K562 (cell line): Measurements from ENCODE around the gene CDKN2B-AS1. TPM values are rescaled to one million over a fixed set of nuclear protein-coding genes. Genes with fewer than 3 reads are reported as not detected.

ENCODE experiments used
- ATAC-seq: fragments of 200-7000 bp; cut with Tn5 transposase; 3 replicates; pipeline ENCODE4 v1.9.1; 2020; ENCODE audit warnings: moderate library complexity
- BruUV-seq: library from RNA; stranded (reverse); fragments of 400-500 nt; replicated peaks from 2 replicates; lab custom pipeline; 2021; lab: Mats Ljungman, UMichigan
- CTCF ChIA-PET: fragments of 300-600 bp; formaldehyde crosslinking; extraction: SDS; loops from one replicate; lab custom pipeline; 2021; ENCODE audit warnings: low intra/inter-chr PET ratio; lab: Yijun Ruan, JAX
- POLR2A ChIA-PET: fragments of 300-600, 350-650 bp; sonication (Branson Sonifier 250); formaldehyde crosslinking; extraction: SDS; loops from one replicate; lab custom pipeline; 2021; ENCODE audit warnings: antibody characterized with exemption, inconsistent platforms; lab: Yijun Ruan, JAX
- DNase-seq, 4 experiments: peaks; one replicate each; pipeline versions ENCODE4 v3.0.0 to v3.0.0-alpha.2; 2011 to 2018; ENCODE audit warnings: low spot score in 3 of 4, mixed read lengths in 3 of 4; ENCODE audit errors: extremely low read depth in 1 of 4
- FAIRE-seq: peaks from 2 replicates; lab custom pipeline; 2011; peaks lifted over from hg19 to GRCh38; lab: Jason Lieb, UNC
- H2AFZ ChIP-seq: 2 replicates; pipeline ENCODE4 v1.6.0; 2011; ENCODE audit warnings: low read depth, low read length, control low read depth, inconsistent platforms
- H3K27ac ChIP-seq: fragments of 200-600 bp; 3 replicates; pipeline ENCODE4 v1.8.0; 2011; ENCODE audit warnings: low read depth, mild to moderate bottlenecking, control low read depth, inconsistent platforms, low read length, moderate library complexity, mixed read lengths; ENCODE audit errors: extremely low read depth
- H3K27me3 ChIP-seq, 2 experiments: fragments of 300-600 bp in 1 of 2; 2 replicates in 1 of 2; 3 replicates in 1 of 2; pipeline versions ENCODE4 v1.6.0 to v1.8.0; 2011; ENCODE audit warnings: inconsistent platforms in 2 of 2, low read length in 2 of 2, mild to moderate bottlenecking in 1 of 2, mixed read lengths in 1 of 2, moderate library complexity in 1 of 2; ENCODE audit not compliant: control insufficient read depth in 2 of 2, insufficient read depth in 2 of 2
- H3K36me3 ChIP-seq: fragments of 300-600 bp; 3 replicates; pipeline ENCODE4 v1.8.0; 2011; ENCODE audit warnings: mild to moderate bottlenecking, low read length, inconsistent platforms; ENCODE audit not compliant: control insufficient read depth, insufficient read depth
- H3K4me1 ChIP-seq, 2 experiments: fragments of 200-600 bp in 1 of 2; replicated peaks in 1 of 2; 2 replicates in 1 of 2; 3 replicates in 1 of 2; pipeline versions ENCODE4 v1.5.1 to v1.8.0; 2011; ENCODE audit warnings: inconsistent platforms in 2 of 2, low read length in 2 of 2, mild to moderate bottlenecking in 1 of 2, mixed read lengths in 1 of 2, moderate library complexity in 1 of 2; ENCODE audit not compliant: control insufficient read depth in 2 of 2, insufficient read depth in 2 of 2
- H3K4me2 ChIP-seq: 2 replicates; pipeline ENCODE4 v1.6.1; 2011; ENCODE audit warnings: low read length, control low read depth, inconsistent platforms, mixed read lengths; ENCODE audit not compliant: insufficient read depth
- H3K4me3 ChIP-seq: fragments of 200-600 bp; sonication (generic), shearing (Covaris generic); 2 replicates; pipeline ENCODE4 v1.5.1; 2016; ENCODE audit warnings: control low read depth, inconsistent platforms
- H3K79me2 ChIP-seq: fragments of 200-600 bp; 3 replicates; pipeline ENCODE4 v1.8.0; 2011; ENCODE audit warnings: low read length, inconsistent platforms; ENCODE audit not compliant: control insufficient read depth, insufficient read depth
- H3K9ac ChIP-seq, 2 experiments: 2 replicates each; pipeline versions ENCODE4 v1.6.0 to v1.6.1; 2011; ENCODE audit warnings: low read depth in 2 of 2, low read length in 2 of 2, control low read depth in 1 of 2, inconsistent platforms in 1 of 2, mild to moderate bottlenecking in 1 of 2, mixed read lengths in 1 of 2; ENCODE audit not compliant: insufficient read depth in 1 of 2
- H3K9me1 ChIP-seq: one replicate; pipeline ENCODE4 v1.6.0; 2011; ENCODE audit warnings: inconsistent platforms, mild to moderate bottlenecking, low read length, moderate library complexity; ENCODE audit not compliant: control insufficient read depth, insufficient read depth
- H3K9me3 ChIP-seq: replicated peaks from 2 replicates; pipeline ENCODE4 v1.5.1; 2011; ENCODE audit warnings: low read depth, low read length, inconsistent platforms; ENCODE audit not compliant: control insufficient read depth, insufficient read depth
- H4K20me1 ChIP-seq: replicated peaks from 2 replicates; pipeline ENCODE4 v1.6.1; 2011; ENCODE audit warnings: low read length, inconsistent platforms, mixed read lengths; ENCODE audit not compliant: control insufficient read depth, insufficient read depth
- LCOR ChIP-seq: sonication (generic); formaldehyde crosslinking; IDR thresholded peaks from 2 replicates; pipeline ENCODE4 v1.8.0; 2022; ENCODE audit warnings: mild to moderate bottlenecking, missing genetic modification reagents
- NCOA6 ChIP-seq: fragments of 450-650 bp; IDR thresholded peaks from 2 replicates; pipeline ENCODE4 v1.6.1; 2017; ENCODE audit warnings: mild to moderate bottlenecking
- REST ChIP-seq, 2 experiments: fragments of 450-650 bp; formaldehyde crosslinking in 1 of 2; IDR thresholded peaks; 2 replicates each; pipeline versions ENCODE4 v1.4.0 to v1.6.1; 2014 to 2020; ENCODE audit warnings: mild to moderate bottlenecking in 2 of 2, borderline replicate concordance in 1 of 2, low read depth in 1 of 2
- WGBS: fragments of 100-300 bp; shearing (Covaris generic); methylation state at CpG from one replicate; pipeline ENCODE4 v1.1.6; 2016; ENCODE audit warnings: low coverage, mixed read lengths; ENCODE audit not compliant: insufficient coverage; ENCODE audit errors: missing lambda C conversion rate; 5-methylcytosine and 5-hydroxymethylcytosine counted together
- in situ Hi-C: fragments of 300-500 bp; cut with MboI; formaldehyde crosslinking; loops from 4 replicates; pipeline ENCODE4 v1.15.0; 2018; ENCODE audit warnings: inconsistent platforms, mixed read lengths
- intact Hi-C: fragments of 100-400 bp; cut with micrococcal nuclease; formaldehyde crosslinking; loops from 2 replicates; pipeline ENCODE4 v1.14.2; 2022
- polyA plus RNA-seq, 8 experiments: library from polyadenylated mRNA; depleted of rRNA in 4 of 8; stranded (reverse) in 5 of 8; unstranded in 3 of 8; fragments of >200 nt; fragmentation: Nextera tagmentation in 2 of 8; fragmentation: Illumina TruSeq in 1 of 8; extraction: Ambion mirVana in 2 of 8; extraction: Trizol in 1 of 8; gene quantifications; 2 replicates each; pipeline versions ENCODE4 v1.2.1 to v1.2.3, GENCODE V29; 2011 to 2014; ENCODE audit warnings: inconsistent platforms in 1 of 8, missing spikeins in 1 of 8
- total RNA-seq, 7 experiments: library from RNA; depleted of rRNA in 6 of 7; stranded (reverse); fragments of >200 nt in 6 of 7; fragmentation: Illumina TruSeq in 2 of 7; extraction: Trizol in 2 of 7; gene quantifications; 2 replicates each; pipeline versions ENCODE4 v1.2.1 to v1.2.3, GENCODE V29; 2011 to 2021; ENCODE audit warnings: low replicate concordance in 1 of 7
- TF ChIP-seq, protein P1 (sequence below): fragments of 250-450 bp; sonication (Bioruptor Pico); IDR thresholded peaks from 2 replicates; pipeline ENCODE4 v1.5.0; 2020; ENCODE audit warnings: mild to moderate bottlenecking, borderline replicate concordance

Gene CDKN2B-AS1
- total and polyA plus RNA-seq, 9 of the 15 experiments (the other 6 are each of a cell fraction or from before 2014, with no cell fraction given), result not detected

DNA sequence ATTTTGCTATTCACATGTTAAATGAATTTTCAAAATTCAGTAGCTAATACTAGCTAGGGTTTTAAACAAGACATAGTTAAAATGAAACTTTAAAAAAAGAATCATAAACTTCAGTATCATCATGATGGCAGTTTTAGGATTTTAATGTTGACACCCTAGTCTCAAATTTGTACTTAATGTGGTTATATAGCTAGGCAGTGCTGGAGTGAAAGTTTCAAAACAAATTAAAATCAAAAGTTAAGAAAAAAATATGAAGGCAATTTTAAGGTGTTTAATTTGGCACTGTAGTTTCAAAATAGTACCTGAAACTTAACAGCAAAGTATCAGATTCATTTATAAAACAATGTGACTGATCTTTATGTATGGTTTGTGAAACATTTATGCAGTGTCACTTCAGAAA is 33.8 kb downstream of the CDKN2B-AS1 start (continued):
- TF ChIP-seq REST (IDR thresholded peaks at IDR 0.05; ENCODE audit: borderline replicate concordance) (no peak), REST (CRISPR knock-in tag; IDR thresholded peaks at IDR 0.05; ENCODE audit: low read depth) (no peak)

DNA sequence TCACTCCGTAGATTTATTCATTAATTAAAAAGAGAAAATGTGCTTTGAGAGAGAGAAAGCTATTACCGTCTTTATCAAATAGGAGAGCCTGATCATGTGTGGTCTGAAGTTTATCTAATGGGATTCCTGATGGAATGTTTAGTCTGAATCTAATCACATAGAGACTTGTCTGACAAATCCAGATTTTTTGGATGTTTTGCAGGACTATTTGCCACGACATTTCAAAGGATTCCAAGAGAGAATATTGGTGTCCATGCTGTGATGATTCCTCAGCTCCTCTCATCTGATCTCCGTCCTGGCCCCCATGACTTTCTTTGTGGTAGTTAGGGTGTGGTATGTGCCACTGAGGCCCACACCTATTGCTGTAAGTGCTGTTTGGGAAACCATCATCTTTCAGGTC is 34.6 kb downstream of the CDKN2B-AS1 start:
- in situ Hi-C loops, result no loop called here
- ATAC-seq, result no peak

More for the DNA sequence above, 34.6 kb downstream of the CDKN2B-AS1 start:
- POLR2A ChIA-PET, result no interaction called here
- no peaks in the 10 kb centered on the region for H3K79me2 ChIP-seq
- BruUV-seq, result no TSS peak
- DNase-seq (no peak), FAIRE-seq (no peak)
- no CpG with 5 or more reads among the region's 4 CpGs for WGBS
- H3K4me2 ChIP-seq, result no peak overlapping the region
- TF ChIP-seq LCOR, result no peak
- no peak for TF ChIP-seq NCOA6
- TF ChIP-seq, protein P1, sequence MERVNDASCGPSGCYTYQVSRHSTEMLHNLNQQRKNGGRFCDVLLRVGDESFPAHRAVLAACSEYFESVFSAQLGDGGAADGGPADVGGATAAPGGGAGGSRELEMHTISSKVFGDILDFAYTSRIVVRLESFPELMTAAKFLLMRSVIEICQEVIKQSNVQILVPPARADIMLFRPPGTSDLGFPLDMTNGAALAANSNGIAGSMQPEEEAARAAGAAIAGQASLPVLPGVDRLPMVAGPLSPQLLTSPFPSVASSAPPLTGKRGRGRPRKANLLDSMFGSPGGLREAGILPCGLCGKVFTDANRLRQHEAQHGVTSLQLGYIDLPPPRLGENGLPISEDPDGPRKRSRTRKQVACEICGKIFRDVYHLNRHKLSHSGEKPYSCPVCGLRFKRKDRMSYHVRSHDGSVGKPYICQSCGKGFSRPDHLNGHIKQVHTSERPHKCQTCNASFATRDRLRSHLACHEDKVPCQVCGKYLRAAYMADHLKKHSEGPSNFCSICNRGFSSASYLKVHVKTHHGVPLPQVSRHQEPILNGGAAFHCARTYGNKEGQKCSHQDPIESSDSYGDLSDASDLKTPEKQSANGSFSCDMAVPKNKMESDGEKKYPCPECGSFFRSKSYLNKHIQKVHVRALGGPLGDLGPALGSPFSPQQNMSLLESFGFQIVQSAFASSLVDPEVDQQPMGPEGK (CRISPR knock-in tag), result no peak
- intact Hi-C loops, result no loop called here
- H2AFZ ChIP-seq, result no peak overlapping the region
- H3K36me3 ChIP-seq, result no peaks in the 10 kb centered on the region
- H4K20me1 ChIP-seq, result no peaks in the 10 kb centered on the region
- no peaks in the 10 kb centered on the region for H3K4me1 ChIP-seq
- no peak overlapping the region for H3K9ac ChIP-seq
- H3K9me3 ChIP-seq, result no peaks in the 10 kb centered on the region
- no peaks in the 10 kb centered on the region for H3K27me3 ChIP-seq
- CTCF ChIA-PET, result no interaction called here
- H3K27ac ChIP-seq, result no peak overlapping the region
- H3K4me3 ChIP-seq, result no peak overlapping the region
- H3K9me1 ChIP-seq, result no peaks in the 10 kb centered on the region
